H1 (cell line): ENCODE measurements around the gene CHST8. TPM values are rescaled to one million over a fixed set of nuclear protein-coding genes. Genes with fewer than 3 reads are reported as not detected.

ENCODE experiments used
- CTCF ChIA-PET: fragments of 300-600 bp; sonication (Branson Sonifier 250); formaldehyde crosslinking; loops from one replicate; lab custom pipeline; 2021; ENCODE audit not compliant: partially characterized antibody; lab: Charles Lee
- POLR2A ChIA-PET: fragments of 300-600 bp; sonication (Branson Sonifier 250); formaldehyde crosslinking; loops from one replicate; lab custom pipeline; 2021; ENCODE audit warnings: inconsistent platforms; ENCODE audit not compliant: partially characterized antibody; lab: Charles Lee
- DNase-seq, 2 experiments: peaks; one replicate each; pipeline versions ENCODE4 v3.0.0 to v3.0.0-alpha.2; 2010 to 2022; ENCODE audit warnings: low spot score in 2 of 2, low read depth in 1 of 2, mixed read lengths in 1 of 2
- FAIRE-seq: peaks from 2 replicates; lab custom pipeline; 2011; peaks lifted over from hg19 to GRCh38; lab: Jason Lieb, UNC
- H2AFZ ChIP-seq: 2 replicates; pipeline ENCODE4 v1.8.1; 2012; ENCODE audit warnings: low read length, inconsistent platforms
- H2AK5ac ChIP-seq: 2 replicates; pipeline ENCODE4 v1.6.1; 2013; ENCODE audit warnings: low read depth, low read length
- H2BK120ac ChIP-seq: replicated peaks from 2 replicates; pipeline ENCODE3; 2013; ENCODE audit warnings: low read depth, low read length, inconsistent platforms
- H2BK12ac ChIP-seq: 2 replicates; pipeline ENCODE4 v1.6.1; 2013; ENCODE audit warnings: low read depth, low read length
- H2BK15ac ChIP-seq: 2 replicates; pipeline ENCODE4 v1.6.1; 2013; ENCODE audit warnings: low read length
- H2BK20ac ChIP-seq: 2 replicates; pipeline ENCODE4 v1.6.1; 2013; ENCODE audit warnings: low read length
- H2BK5ac ChIP-seq: 2 replicates; pipeline ENCODE4 v1.6.1; 2013; ENCODE audit warnings: low read depth, low read length
- H3K14ac ChIP-seq: 2 replicates; pipeline ENCODE4 v1.6.1; 2013; ENCODE audit warnings: inconsistent platforms; ENCODE audit not compliant: insufficient read length
- H3K18ac ChIP-seq: 2 replicates; pipeline ENCODE4 v1.6.1; 2013; ENCODE audit warnings: low read length; ENCODE audit errors: extremely low read depth
- H3K23ac ChIP-seq: 2 replicates; pipeline ENCODE4 v1.6.1; 2013; ENCODE audit warnings: inconsistent platforms; ENCODE audit not compliant: insufficient read length
- H3K23me2 ChIP-seq: 2 replicates; pipeline ENCODE4 v1.6.1; 2013; ENCODE audit warnings: low read depth, low read length
- H3K27ac ChIP-seq: 2 replicates; pipeline ENCODE4 v1.6.1; 2011; ENCODE audit warnings: low read depth, low read length, inconsistent platforms
- H3K27me3 ChIP-seq, 4 experiments: replicated peaks in 1 of 4; 1 replicate in 1 of 4; 2 replicates in 3 of 4; pipeline versions ENCODE4 v1.6.1 to v1.8.1; 2011 to 2013; ENCODE audit warnings: low read length in 3 of 4, mild to moderate bottlenecking in 3 of 4, inconsistent platforms in 2 of 4, mixed read lengths in 2 of 4, moderate library complexity in 1 of 4; ENCODE audit not compliant: control insufficient read depth in 3 of 4, insufficient read depth in 3 of 4; ENCODE audit errors: extremely low read depth in 1 of 4
- H3K36me3 ChIP-seq, 4 experiments: 2 replicates each; pipeline versions ENCODE4 v1.6.1 to v1.8.1; 2011 to 2013; ENCODE audit warnings: mild to moderate bottlenecking in 4 of 4, low read length in 3 of 4, moderate library complexity in 2 of 4, control low read depth in 1 of 4, inconsistent platforms in 1 of 4; ENCODE audit not compliant: insufficient read depth in 4 of 4, control insufficient read depth in 2 of 4
- H3K4ac ChIP-seq: replicated peaks from 2 replicates; pipeline ENCODE3; 2013; ENCODE audit warnings: low read length, low read depth, mixed read lengths, inconsistent platforms; ENCODE audit not compliant: insufficient read length
- H3K4me1 ChIP-seq, 4 experiments: replicated peaks in 1 of 4; 1 replicate in 1 of 4; 2 replicates in 3 of 4; pipeline versions ENCODE4 v1.6.1 to v1.8.1; 2011 to 2013; ENCODE audit warnings: low read length in 3 of 4, inconsistent platforms in 2 of 4, mixed read lengths in 1 of 4; ENCODE audit not compliant: insufficient read depth in 4 of 4, control insufficient read depth in 3 of 4
- H3K4me2 ChIP-seq, 2 experiments: 2 replicates each; pipeline versions ENCODE4 v1.6.1 to v1.8.1; 2011 to 2013; ENCODE audit warnings: low read depth in 2 of 2, low read length in 2 of 2, control low read depth in 1 of 2, inconsistent platforms in 1 of 2, mild to moderate bottlenecking in 1 of 2; ENCODE audit not compliant: insufficient read depth in 1 of 2
- H3K4me3 ChIP-seq, 4 experiments: fragments of 200-600, 300-600 bp in 1 of 4; sonication (generic), shearing (Covaris generic), sonication (Bioruptor Twin) in 1 of 4; 2 replicates each; pipeline versions ENCODE4 v1.5.1 to v1.8.1; 2011 to 2016; ENCODE audit warnings: low read length in 4 of 4, low read depth in 3 of 4, control low read depth in 2 of 4, inconsistent platforms in 2 of 4, mild to moderate bottlenecking in 2 of 4, mixed read lengths in 1 of 4, moderate library complexity in 1 of 4; ENCODE audit not compliant: insufficient read depth in 2 of 4; ENCODE audit errors: extremely low read depth in 1 of 4
- H3K56ac ChIP-seq: replicated peaks from 2 replicates; pipeline ENCODE3; 2013; ENCODE audit warnings: low read depth, mild to moderate bottlenecking, mixed read lengths, low read length, inconsistent platforms; ENCODE audit not compliant: insufficient read length
- H3K79me1 ChIP-seq: 2 replicates; pipeline ENCODE4 v1.6.1; 2013; ENCODE audit warnings: low read depth, low read length, control low read depth
- H3K79me2 ChIP-seq, 2 experiments: 2 replicates each; pipeline versions ENCODE4 v1.6.1 to v1.8.1; 2012 to 2013; ENCODE audit warnings: low read length in 2 of 2, mild to moderate bottlenecking in 2 of 2, inconsistent platforms in 1 of 2; ENCODE audit not compliant: insufficient read depth in 2 of 2, control insufficient read depth in 1 of 2
- H3K9ac ChIP-seq, 4 experiments: replicated peaks in 1 of 4; 1 replicate in 1 of 4; 2 replicates in 3 of 4; pipeline versions ENCODE4 v1.6.1 to v1.8.1; 2011 to 2013; ENCODE audit warnings: low read depth in 3 of 4, low read length in 3 of 4, control low read depth in 2 of 4, mild to moderate bottlenecking in 2 of 4, moderate library complexity in 2 of 4, inconsistent platforms in 1 of 4; ENCODE audit errors: extremely low read depth in 1 of 4
- H3K9me3 ChIP-seq, 2 experiments: 2 replicates each; pipeline versions ENCODE4 v1.6.1 to v1.8.1; 2012 to 2013; ENCODE audit warnings: mild to moderate bottlenecking in 2 of 2, moderate library complexity in 2 of 2, control low read depth in 1 of 2, inconsistent platforms in 1 of 2, low read depth in 1 of 2, low read length in 1 of 2, mixed read lengths in 1 of 2; ENCODE audit not compliant: insufficient read depth in 2 of 2
- H4K20me1 ChIP-seq, 2 experiments: replicated peaks in 1 of 2; 2 replicates each; pipeline versions ENCODE3 to v1.8.1; 2011 to 2013; ENCODE audit warnings: inconsistent platforms in 2 of 2, low read length in 2 of 2, mild to moderate bottlenecking in 1 of 2; ENCODE audit not compliant: insufficient read depth in 2 of 2, control insufficient read depth in 1 of 2
- H4K5ac ChIP-seq: 2 replicates; pipeline ENCODE4 v1.6.1; 2013; ENCODE audit warnings: low read length, low read depth, mixed read lengths, inconsistent platforms; ENCODE audit not compliant: insufficient read length
- H4K8ac ChIP-seq: 2 replicates; pipeline ENCODE4 v1.8.0; 2013; ENCODE audit warnings: mild to moderate bottlenecking, moderate library complexity, low read length, inconsistent platforms; ENCODE audit not compliant: insufficient read depth; ENCODE audit errors: extremely low read depth
- H4K91ac ChIP-seq: replicated peaks from 2 replicates; pipeline ENCODE3; 2013; ENCODE audit warnings: low read length, mixed read lengths, inconsistent platforms; ENCODE audit not compliant: insufficient read length
- BACH1 ChIP-seq: IDR thresholded peaks from 2 replicates; pipeline ENCODE4 v1.6.1; 2012; ENCODE audit warnings: low read length, improper control_type of control experiment
- BRCA1 ChIP-seq: IDR thresholded peaks from 2 replicates; pipeline ENCODE4 v1.6.1; 2012; ENCODE audit warnings: low read depth, low read length, improper control_type of control experiment
- CTBP2 ChIP-seq: IDR thresholded peaks from 2 replicates; pipeline ENCODE4 v1.7.0; 2011; ENCODE audit warnings: borderline replicate concordance, mild to moderate bottlenecking, moderate library complexity, mixed read lengths, low read length; ENCODE audit not compliant: insufficient read depth, insufficient read length
- CTCF ChIP-seq, 3 experiments: IDR thresholded peaks; 1 replicate in 2 of 3; 2 replicates in 1 of 3; pipeline versions ENCODE4 v1.5.1 to v1.6.1; 2011; ENCODE audit warnings: low read length in 3 of 3, mild to moderate bottlenecking in 3 of 3, inconsistent platforms in 2 of 3, low read depth in 1 of 3, moderate library complexity in 1 of 3; ENCODE audit not compliant: insufficient read depth in 1 of 3; ENCODE audit errors: control extremely low read depth in 1 of 3
- GABPA ChIP-seq: IDR thresholded peaks from 2 replicates; pipeline ENCODE4 v1.6.1; 2011; ENCODE audit warnings: mild to moderate bottlenecking, low read length, moderate library complexity, borderline replicate concordance; ENCODE audit not compliant: insufficient read depth
- MAFK ChIP-seq: IDR thresholded peaks from 2 replicates; pipeline ENCODE4 v1.6.1; 2012; ENCODE audit warnings: low read depth, mild to moderate bottlenecking, improper control_type of control experiment, low read length
- RAD21 ChIP-seq, 2 experiments: IDR thresholded peaks in 1 of 2; conservative IDR thresholded peaks in 1 of 2; 2 replicates each; pipeline ENCODE4 v1.6.1; 2011; ENCODE audit warnings: low read depth in 2 of 2, low read length in 2 of 2, improper control_type of control experiment in 1 of 2, inconsistent platforms in 1 of 2, mild to moderate bottlenecking in 1 of 2, moderate library complexity in 1 of 2
- SIRT6 ChIP-seq: IDR thresholded peaks from one replicate; pipeline ENCODE4 v1.7.1; 2012; ENCODE audit warnings: low read length, inconsistent platforms
- SUZ12 ChIP-seq: fragments of 200-600 bp; sonication (generic); IDR thresholded peaks from 2 replicates; pipeline ENCODE4 v1.6.1; 2012; ENCODE audit warnings: mild to moderate bottlenecking, inconsistent platforms, low read length, moderate library complexity, mixed read lengths
- WGBS, 2 experiments: shearing (Covaris generic) in 1 of 2; methylation state at CpG; one replicate each; pipeline versions ENCODE4 v1.1.6 to v1.1.7; 2013 to 2015; ENCODE audit warnings: low lambda C conversion rate in 2 of 2, mixed read lengths in 2 of 2, inconsistent platforms in 1 of 2, low coverage in 1 of 2, missing lambda C conversion rate in 1 of 2; ENCODE audit not compliant: insufficient replicate concordance in 2 of 2, insufficient coverage in 1 of 2, insufficient read length in 1 of 2; ENCODE audit errors: extremely low coverage in 1 of 2, missing lambda C conversion rate in 1 of 2; 5-methylcytosine and 5-hydroxymethylcytosine counted together
- polyA plus RNA-seq, 7 experiments: library from polyadenylated mRNA; depleted of rRNA in 3 of 7; stranded (reverse) in 5 of 7; unstranded in 2 of 7; fragments of >200 nt in 5 of 7; fragments of 200-250 nt in 2 of 7; gene quantifications; 1 replicate in 5 of 7; 2 replicates in 1 of 7; 4 replicates in 1 of 7; pipeline versions ENCODE4 v1.2.1 to v1.2.3, GENCODE V29; 2011 to 2013; ENCODE audit warnings: missing spikeins in 2 of 7, mixed read lengths in 2 of 7
- total RNA-seq: library from RNA; stranded (reverse); fragmentation: NEBNext Ultra II Directional; extraction: Animal tissue kit (Norgen Biotek cat#: 25700); gene quantifications from 2 replicates; pipeline ENCODE4 v1.2.1, GENCODE V29; 2021

CHST8 gene
- total and polyA plus RNA-seq, 2 of the 8 experiments (the other 6 are each of a cell fraction or from before 2014, with no cell fraction given): 10.8 to 28.2 TPM

- no peak overlapping the region for H2BK120ac ChIP-seq
- no peak overlapping the region for H2AK5ac ChIP-seq
- no peak overlapping the region for H3K23ac ChIP-seq
- H2AFZ ChIP-seq: no peak overlapping the region
- H3K27ac ChIP-seq: no peak overlapping the region
- H3K79me1 ChIP-seq: no peaks in the 10 kb centered on the region
- no peak overlapping the region for H3K4me3 ChIP-seq
- no peaks in the 10 kb centered on the region for H3K23me2 ChIP-seq
- peaks cover 4 to 8% of the 10 kb centered on the region in 2 experiments for H4K20me1 ChIP-seq
- no peak overlapping the region for H2BK15ac ChIP-seq
- FAIRE-seq: no peak
- H3K4me2 ChIP-seq: no peak overlapping the region
- CTCF ChIA-PET: interaction anchor here (0.8 to 1.7 kb wide), 4 partner anchors 7 to 336 kb away, joined by 3 to 5 read pairs (median 4); no protein-coding TSS in a partner anchor
- no peak overlapping the region for H3K18ac ChIP-seq
- no peak overlapping the region for H2BK5ac ChIP-seq
- H3K4me1 ChIP-seq: peaks cover 0 to 5% (median 1%) of the 10 kb centered on the region in 4 experiments; a peak in 3 of 7 replicates
- H2BK12ac ChIP-seq: no peak overlapping the region
- H3K14ac ChIP-seq: no peak overlapping the region
- 94% methylated on average over 11 of the region's 11 CpGs; no CpG with 5 or more reads in 1 of the 2 experiments for WGBS, 2 experiments
- H3K9me3 ChIP-seq: no peaks in the 10 kb centered on the region
- H3K56ac ChIP-seq: no peak overlapping the region
- H4K5ac ChIP-seq: no peak overlapping the region
- H3K27me3 ChIP-seq: no peaks in the 10 kb centered on the region
- no peaks in the 10 kb centered on the region; a peak in 1 of 8 replicates for H3K36me3 ChIP-seq
- H2BK20ac ChIP-seq: no peak overlapping the region
- no peak overlapping the region for H3K9ac ChIP-seq
- DNase-seq: no peak
- no peak overlapping the region for H4K91ac ChIP-seq
- POLR2A ChIA-PET: no interaction called here
- H4K8ac ChIP-seq: no peak overlapping the region; the same call in 1 of the 2 replicates
- no peaks in the 10 kb centered on the region for H3K79me2 ChIP-seq
- no peak overlapping the region for H3K4ac ChIP-seq
- TF ChIP-seq BACH1 (no peak), RAD21 (IDR thresholded peaks at IDR 0.05 in 1 of 2, conservative IDR thresholded peaks at IDR 0.05 in 1 of 2; ENCODE audit: low read depth in 2 of 2, low read length in 2 of 2) (no peak), BRCA1 (no peak), CTCF (IDR thresholded peaks at IDR 0.05; ENCODE audit: control extremely low read depth in 1 of 3, insufficient read depth in 1 of 3, low read depth in 1 of 3, low read length in 3 of 3) (no peak), SIRT6 (no peak), SUZ12 (no peak), GABPA (no peak), MAFK (no peak), CTBP2 (no peak)
These were observed 142.0 kb downstream of the CHST8 start for GRCh38 chr19:33763633-33764371.
